ENCODE data around the gene ARRB1. TPM values are rescaled to one million over a fixed set of nuclear protein-coding genes. Genes with fewer than 3 reads are reported as not detected.
A peak's percentile ranks its signal among the peaks of the same experiment; 100 is the strongest.

Gene ARRB1
- total and polyA plus RNA-seq, 2 of the 13 experiments (the other 11 are each of a cell fraction or from before 2014, with no cell fraction given), result 22.5 to 35.7 TPM

GRCh38 chr11:75399344-75400145 lies 48.1 kb upstream of the ARRB1 start, which contains the start of gene RPS3 (continued):
- TF ChIP-seq ZBTB40 (IDR thresholded peaks at IDR 0.05) (peak; percentile 51; the same call in 1 of the 2 replicates), ZBTB40 (CRISPR knock-in tag; IDR thresholded peaks at IDR 0.05) (peak; percentile 90), ZNF180 (CRISPR knock-in tag; IDR thresholded peaks at IDR 0.05; ENCODE audit: borderline replicate concordance, low read depth) (0 out of 2 replicates have a peak, but pooled peaks have one; percentile 39), TERF1 (CRISPR knock-in tag; IDR thresholded peaks at IDR 0.05) (no peak), ZNF20 (CRISPR knock-in tag; IDR thresholded peaks at IDR 0.05) (no peak), GLMP (CRISPR knock-in tag; IDR thresholded peaks at IDR 0.05; ENCODE audit: borderline replicate concordance) (no peak), GTF2F1 (IDR thresholded peaks at IDR 0.05; ENCODE audit: low read length) (peak; percentile 92), ZFAT (CRISPR knock-in tag; conservative IDR thresholded peaks at IDR 0.05) (no peak), SSRP1 (CRISPR knock-in tag; IDR thresholded peaks at IDR 0.05) (peak; percentile 85; the same call in 1 of the 2 replicates), ELF3 (CRISPR knock-in tag; IDR thresholded peaks at IDR 0.05) (peak; percentile 98), PAXIP1 (CRISPR knock-in tag; conservative IDR thresholded peaks at IDR 0.05) (peak; percentile 53; the same call in 1 of the 2 replicates)
